ENCODE measurements around the gene ONECUT3.

- no peak for TF ChIP-seq CTCF (IDR thresholded peaks at IDR 0.05)
- TF ChIP-seq POLR2A (IDR thresholded peaks at IDR 0.05), result no peak
Observed at GRCh38 chr19:1756264-1756663, 3.0 kb downstream of the ONECUT3 start.
